Astrocyte of the cerebellum (primary cell): ENCODE results near the gene MYH3.
A peak's percentile ranks its signal among the peaks of the same experiment; 100 is the strongest.

ENCODE experiments used
- DNase-seq: peaks from one replicate; pipeline ENCODE4 v3.0.0-alpha.2; 2011; ENCODE audit warnings: low read depth
- H3K4me3 ChIP-seq: 2 replicates; pipeline ENCODE4 v1.5.1; 2011; ENCODE audit warnings: mild to moderate bottlenecking, low read depth, low read length, moderate library complexity
- in situ Hi-C: cut with HindIII; loops from 2 replicates; pipeline ENCODE4 v1.10.0; 2017; ENCODE audit warnings: low sequenced_read_pairs
- TF ChIP-seq, protein P1 (sequence below): IDR thresholded peaks from 2 replicates; pipeline ENCODE4 v1.5.1; 2012; ENCODE audit warnings: low read length, low read depth, moderate library complexity, mild to moderate bottlenecking; ENCODE audit errors: missing control alignments

MYH3 gene

DNA sequence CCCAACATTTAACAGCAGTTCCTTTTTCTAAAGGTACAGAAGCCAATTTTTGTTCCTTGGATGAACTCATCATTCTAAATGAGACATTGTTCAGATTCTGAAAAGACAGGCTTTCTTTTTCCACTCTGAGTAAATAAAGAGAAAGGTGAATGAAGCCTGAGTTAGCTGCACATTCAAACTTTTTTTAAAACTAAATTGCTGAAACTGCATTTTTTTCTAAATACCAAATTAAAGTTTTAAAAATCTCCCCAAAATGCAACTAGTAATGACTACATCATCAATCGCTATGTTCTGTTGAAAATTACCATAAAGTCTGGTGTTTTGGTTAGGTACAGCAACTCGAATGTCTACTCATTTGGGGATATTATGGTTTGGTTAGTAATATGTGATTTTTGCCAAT, 30.4 kb upstream of the MYH3 start:
- DNase-seq = no peak
- TF ChIP-seq, protein P1, sequence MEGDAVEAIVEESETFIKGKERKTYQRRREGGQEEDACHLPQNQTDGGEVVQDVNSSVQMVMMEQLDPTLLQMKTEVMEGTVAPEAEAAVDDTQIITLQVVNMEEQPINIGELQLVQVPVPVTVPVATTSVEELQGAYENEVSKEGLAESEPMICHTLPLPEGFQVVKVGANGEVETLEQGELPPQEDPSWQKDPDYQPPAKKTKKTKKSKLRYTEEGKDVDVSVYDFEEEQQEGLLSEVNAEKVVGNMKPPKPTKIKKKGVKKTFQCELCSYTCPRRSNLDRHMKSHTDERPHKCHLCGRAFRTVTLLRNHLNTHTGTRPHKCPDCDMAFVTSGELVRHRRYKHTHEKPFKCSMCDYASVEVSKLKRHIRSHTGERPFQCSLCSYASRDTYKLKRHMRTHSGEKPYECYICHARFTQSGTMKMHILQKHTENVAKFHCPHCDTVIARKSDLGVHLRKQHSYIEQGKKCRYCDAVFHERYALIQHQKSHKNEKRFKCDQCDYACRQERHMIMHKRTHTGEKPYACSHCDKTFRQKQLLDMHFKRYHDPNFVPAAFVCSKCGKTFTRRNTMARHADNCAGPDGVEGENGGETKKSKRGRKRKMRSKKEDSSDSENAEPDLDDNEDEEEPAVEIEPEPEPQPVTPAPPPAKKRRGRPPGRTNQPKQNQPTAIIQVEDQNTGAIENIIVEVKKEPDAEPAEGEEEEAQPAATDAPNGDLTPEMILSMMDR = no peak
- H3K4me3 ChIP-seq = no peak overlapping the region
- in situ Hi-C loops = no loop called here

DNA sequence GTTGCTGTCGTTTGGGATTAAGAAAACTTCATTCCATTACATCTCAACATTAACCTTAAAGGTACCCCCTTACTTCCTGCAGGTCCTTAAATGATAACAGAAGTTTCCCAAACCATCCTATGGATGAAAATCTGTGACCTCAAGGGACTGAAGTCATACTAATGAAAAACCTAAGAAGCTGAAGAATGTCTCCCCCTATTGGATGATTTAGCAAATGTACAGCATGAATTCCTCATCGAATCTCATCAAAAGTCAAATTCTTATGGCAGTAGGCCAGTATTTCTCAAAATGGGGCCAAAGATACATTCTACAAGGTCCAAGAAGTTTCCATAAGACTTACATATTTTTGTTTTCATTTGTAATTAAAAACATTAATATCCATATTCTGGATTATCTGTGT, 26.7 kb upstream of the MYH3 start:
- no peak overlapping the region for H3K4me3 ChIP-seq
- in situ Hi-C loops = no loop called here
- TF ChIP-seq, protein P1 = peak; percentile 50
- no peak for DNase-seq

DNA sequence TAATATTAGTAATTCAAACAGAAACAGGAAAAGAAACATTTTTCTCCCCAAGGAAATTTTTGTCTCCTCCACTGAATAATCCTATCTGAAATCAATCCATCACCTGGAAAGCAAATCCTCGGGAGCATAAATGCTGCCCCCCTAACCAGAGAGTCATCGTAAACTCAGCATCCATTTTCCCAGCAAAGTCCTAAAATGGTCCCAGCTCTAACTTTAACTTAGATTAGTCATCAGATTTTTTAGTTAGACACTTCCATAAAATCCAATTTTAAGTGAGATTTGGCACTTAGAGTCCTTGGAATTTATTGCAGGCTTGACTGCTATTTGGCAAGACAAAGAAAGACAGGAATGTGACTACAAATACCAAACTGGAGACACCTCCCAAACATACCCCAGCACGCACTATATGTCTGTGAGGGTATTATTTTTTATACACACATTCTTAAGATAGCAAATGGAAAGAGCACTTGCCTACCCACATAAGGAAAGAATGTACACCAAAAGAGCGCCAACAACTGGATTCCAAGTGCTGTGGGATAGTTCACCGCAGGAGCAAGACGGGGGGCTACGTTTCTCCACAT, 24.8 kb upstream of the MYH3 start:
- DNase-seq = no peak

DNA sequence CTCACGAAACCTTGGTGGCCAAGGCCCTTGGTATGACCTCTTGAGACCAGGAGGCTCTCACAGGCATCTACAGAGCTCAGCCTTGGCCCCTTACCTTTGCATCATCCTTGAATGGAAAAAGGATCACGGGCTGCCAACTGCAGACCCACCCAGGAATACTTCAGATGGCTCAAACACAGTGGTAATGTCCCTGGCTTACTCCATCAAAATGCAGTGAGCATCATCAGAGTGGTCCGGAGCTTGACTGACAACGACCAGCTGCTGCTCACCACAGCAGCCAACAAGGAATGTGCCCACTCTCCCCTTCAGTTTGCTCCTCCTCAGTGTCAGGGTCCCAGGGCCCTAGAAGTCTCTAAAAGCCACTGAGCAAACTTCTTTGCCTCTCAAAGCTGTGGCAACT, 17.6 kb upstream of the MYH3 start:
- in situ Hi-C loops = no loop called here

More for the DNA sequence above, 24.8 kb upstream of the MYH3 start:
- H3K4me3 ChIP-seq = no peak overlapping the region
- TF ChIP-seq, protein P1 = no peak
- in situ Hi-C loops = no loop called here

DNA sequence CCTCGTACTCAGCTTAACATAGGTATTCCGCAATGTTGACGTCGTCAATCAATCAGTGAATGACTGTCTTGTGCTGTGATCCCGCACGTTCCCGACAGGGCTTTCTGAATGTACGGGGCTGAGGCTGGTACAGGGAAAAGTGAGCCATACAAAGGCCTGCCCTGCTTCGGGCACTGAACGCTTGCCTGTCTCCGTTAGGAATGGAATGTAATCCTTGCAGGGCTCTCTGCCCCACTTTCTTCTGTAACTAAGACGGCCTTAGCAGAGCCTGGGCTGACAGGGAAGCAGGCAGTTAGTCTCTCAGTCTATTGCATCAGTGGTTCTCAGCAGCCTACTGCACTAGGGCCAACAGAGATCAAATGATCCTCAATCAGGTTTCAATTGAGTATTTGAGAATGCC, 16.2 kb upstream of the MYH3 start:
- TF ChIP-seq, protein P1 = no peak
- in situ Hi-C loops = no loop called here
- no peak for DNase-seq
- H3K4me3 ChIP-seq = no peak overlapping the region

More for the DNA sequence above, 17.6 kb upstream of the MYH3 start:
- TF ChIP-seq, protein P1 = no peak
- no peak for DNase-seq
- no peak overlapping the region for H3K4me3 ChIP-seq

DNA sequence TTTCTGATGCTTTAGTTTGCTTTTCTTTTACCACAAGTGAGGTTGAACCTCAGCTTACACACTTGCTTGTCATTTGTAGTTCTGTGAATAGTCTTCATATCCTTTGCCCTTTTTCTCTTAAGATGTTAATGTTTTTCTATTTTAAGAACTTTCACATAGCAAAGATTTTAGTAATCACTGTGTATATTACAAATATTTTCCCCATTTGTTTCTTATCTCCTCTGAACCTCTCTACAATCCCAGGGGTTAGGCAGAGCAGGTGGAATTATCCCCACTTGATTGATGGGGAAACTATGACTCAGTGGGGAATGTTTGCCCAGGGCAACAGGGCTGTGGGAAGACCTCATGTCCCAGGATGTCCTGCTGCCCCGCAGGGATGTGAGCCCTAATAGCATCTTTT, 11.7 kb upstream of the MYH3 start:
- no peak overlapping the region for H3K4me3 ChIP-seq
- in situ Hi-C loops = no loop called here
- TF ChIP-seq, protein P1 = no peak
- no peak for DNase-seq
